Measurements from ENCODE around the gene ZNF641. TPM values are rescaled to one million over a fixed set of nuclear protein-coding genes. Genes with fewer than 3 reads are reported as not detected.

Gene ZNF641
- total RNA-seq, 3 donors from 2014 or later (not counting 1 experiment from before 2014, with no cell fraction given), result 44.0 to 51.4 (median 48.8) TPM

- Histone ChIP-seq H3K4me1 (ENCODE audit: control insufficient read depth, insufficient read depth, low read length) (no peaks in the 10 kb centered on the region), H3K9me3 (ENCODE audit: control insufficient read depth, insufficient read depth, low read length) (no peaks in the 10 kb centered on the region), H3K4me3 (ENCODE audit: low read length) (no peak overlapping the region), H3K27me3 (ENCODE audit: control insufficient read depth, insufficient read depth, low read length) (peaks cover 2% of the 10 kb centered on the region), H3K36me3 (ENCODE audit: control insufficient read depth, insufficient read depth, low read length) (no peaks in the 10 kb centered on the region), H3K27ac (ENCODE audit: low read length) (no peak overlapping the region)
- DNase-seq (no peak), ATAC-seq (no peak)
- Mint-ChIP-seq H3K27ac (no peak overlapping the region), H3K4me3 (no peak overlapping the region), H3K9me3 (no peaks in the 10 kb centered on the region), H3K27me3 (ENCODE audit: low read depth in 2 of 2) (peaks cover 17 to 55% of the 10 kb centered on the region in 2 donors), H3K4me1 (no peaks in the 10 kb centered on the region), H3K36me3 (no peaks in the 10 kb centered on the region)
- intact Hi-C loops (cut with micrococcal nuclease), result no loop called here
- TF ChIP-seq, protein P1, sequence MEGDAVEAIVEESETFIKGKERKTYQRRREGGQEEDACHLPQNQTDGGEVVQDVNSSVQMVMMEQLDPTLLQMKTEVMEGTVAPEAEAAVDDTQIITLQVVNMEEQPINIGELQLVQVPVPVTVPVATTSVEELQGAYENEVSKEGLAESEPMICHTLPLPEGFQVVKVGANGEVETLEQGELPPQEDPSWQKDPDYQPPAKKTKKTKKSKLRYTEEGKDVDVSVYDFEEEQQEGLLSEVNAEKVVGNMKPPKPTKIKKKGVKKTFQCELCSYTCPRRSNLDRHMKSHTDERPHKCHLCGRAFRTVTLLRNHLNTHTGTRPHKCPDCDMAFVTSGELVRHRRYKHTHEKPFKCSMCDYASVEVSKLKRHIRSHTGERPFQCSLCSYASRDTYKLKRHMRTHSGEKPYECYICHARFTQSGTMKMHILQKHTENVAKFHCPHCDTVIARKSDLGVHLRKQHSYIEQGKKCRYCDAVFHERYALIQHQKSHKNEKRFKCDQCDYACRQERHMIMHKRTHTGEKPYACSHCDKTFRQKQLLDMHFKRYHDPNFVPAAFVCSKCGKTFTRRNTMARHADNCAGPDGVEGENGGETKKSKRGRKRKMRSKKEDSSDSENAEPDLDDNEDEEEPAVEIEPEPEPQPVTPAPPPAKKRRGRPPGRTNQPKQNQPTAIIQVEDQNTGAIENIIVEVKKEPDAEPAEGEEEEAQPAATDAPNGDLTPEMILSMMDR (IDR thresholded peaks at IDR 0.05), result no peak
- 58% methylated on average over 2 of the region's 2 CpGs for WGBS (ENCODE audit: insufficient coverage)
Observed at GRCh38 chr12:48377646-48378045, 26.9 kb upstream of the ZNF641 start.

DNA sequence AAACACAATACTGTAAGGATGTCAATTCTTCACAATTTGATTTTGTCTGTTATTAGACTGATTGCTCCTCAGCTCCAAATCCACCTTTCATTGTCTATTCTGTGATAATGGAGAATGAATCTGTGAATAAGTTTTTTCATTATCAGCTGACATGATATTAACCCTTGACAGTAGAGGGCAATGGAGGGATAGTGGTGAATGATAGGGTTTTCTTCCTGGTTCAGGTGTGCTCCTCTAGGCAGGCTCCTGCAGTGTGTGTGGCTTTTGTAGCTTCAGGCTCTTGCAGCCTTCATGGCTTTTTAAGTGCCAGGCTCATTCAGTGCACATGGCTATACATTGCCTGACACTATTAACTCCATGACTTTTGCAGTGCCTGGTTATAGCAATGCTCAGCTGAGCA, 23.4 kb upstream of the ZNF641 start:
- Histone ChIP-seq H3K9me3 (ENCODE audit: control insufficient read depth, insufficient read depth, low read length) (no peaks in the 10 kb centered on the region), H3K27me3 (ENCODE audit: control insufficient read depth, insufficient read depth, low read length) (no peaks in the 10 kb centered on the region), H3K4me3 (ENCODE audit: low read length) (no peak overlapping the region), H3K27ac (ENCODE audit: low read length) (no peak overlapping the region), H3K36me3 (ENCODE audit: control insufficient read depth, insufficient read depth, low read length) (no peaks in the 10 kb centered on the region), H3K4me1 (ENCODE audit: control insufficient read depth, insufficient read depth, low read length) (no peaks in the 10 kb centered on the region)
- Mint-ChIP-seq H3K27ac (no peak overlapping the region), H3K9me3 (no peaks in the 10 kb centered on the region), H3K4me1 (no peaks in the 10 kb centered on the region), H3K4me3 (no peak overlapping the region), H3K27me3 (ENCODE audit: low read depth in 2 of 2) (peaks cover 16 to 52% of the 10 kb centered on the region in 2 donors), H3K36me3 (no peaks in the 10 kb centered on the region)
- intact Hi-C loops (cut with micrococcal nuclease), result no loop called here
- ATAC-seq, result no peak
- no peak for DNase-seq
- TF ChIP-seq, protein P1 (IDR thresholded peaks at IDR 0.05), result no peak

DNA sequence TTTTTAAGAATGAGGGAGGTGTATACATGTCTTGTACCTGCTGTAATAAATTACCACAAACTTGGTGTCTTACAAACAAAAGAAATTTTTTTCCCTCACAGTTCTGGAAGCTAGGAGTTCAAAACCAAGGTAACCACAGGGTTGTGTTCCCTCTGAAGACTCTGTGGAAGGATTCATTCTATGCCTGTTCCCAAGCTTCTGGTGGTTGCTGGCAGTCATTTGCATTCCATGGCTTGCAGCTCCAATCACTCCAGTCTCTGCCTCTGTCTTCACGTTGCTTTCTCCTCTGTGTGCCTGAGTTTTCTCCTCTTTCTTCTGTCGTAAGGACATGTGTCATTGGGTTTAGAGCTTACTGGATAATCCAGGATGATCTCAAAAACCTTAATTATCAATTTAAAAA, 15.4 kb upstream of the ZNF641 start:
- Histone ChIP-seq H3K4me1 (ENCODE audit: control insufficient read depth, insufficient read depth, low read length) (no peaks in the 10 kb centered on the region), H3K9me3 (ENCODE audit: control insufficient read depth, insufficient read depth, low read length) (no peaks in the 10 kb centered on the region), H3K27me3 (ENCODE audit: control insufficient read depth, insufficient read depth, low read length) (peaks cover 2% of the 10 kb centered on the region), H3K27ac (ENCODE audit: low read length) (no peak overlapping the region), H3K4me3 (ENCODE audit: low read length) (no peak overlapping the region), H3K36me3 (ENCODE audit: control insufficient read depth, insufficient read depth, low read length) (no peaks in the 10 kb centered on the region)
- WGBS (ENCODE audit: insufficient coverage), result 96% methylated on average over 2 of the region's 2 CpGs
- no peaks in the 10 kb centered on the region for H3K4me1 Mint-ChIP-seq
- ATAC-seq (no peak), DNase-seq (no peak)
- H3K4me3 Mint-ChIP-seq, result no peak overlapping the region
- H3K36me3 Mint-ChIP-seq, result no peaks in the 10 kb centered on the region
- H3K27ac Mint-ChIP-seq, result no peak overlapping the region
- H3K27me3 Mint-ChIP-seq (ENCODE audit: low read depth in 2 of 2), result peaks cover 24 to 38% of the 10 kb centered on the region in 2 donors
- TF ChIP-seq, protein P1 (IDR thresholded peaks at IDR 0.05), result no peak
- intact Hi-C loops (cut with micrococcal nuclease), result no loop called here
- H3K9me3 Mint-ChIP-seq, result no peaks in the 10 kb centered on the region

GRCh38 chr12:48361664-48362339, 11.1 kb upstream of the ZNF641 start:
- Histone ChIP-seq H3K36me3 (ENCODE audit: control insufficient read depth, insufficient read depth, low read length) (no peaks in the 10 kb centered on the region), H3K4me1 (ENCODE audit: control insufficient read depth, insufficient read depth, low read length) (no peaks in the 10 kb centered on the region), H3K4me3 (ENCODE audit: low read length) (no peak overlapping the region), H3K27ac (ENCODE audit: low read length) (no peak overlapping the region), H3K27me3 (ENCODE audit: control insufficient read depth, insufficient read depth, low read length) (no peaks in the 10 kb centered on the region), H3K9me3 (ENCODE audit: control insufficient read depth, insufficient read depth, low read length) (no peaks in the 10 kb centered on the region)
- TF ChIP-seq, protein P1 (IDR thresholded peaks at IDR 0.05), result no peak
- no peaks in the 10 kb centered on the region for H3K4me1 Mint-ChIP-seq
- H3K27ac Mint-ChIP-seq, result no peak overlapping the region
- no peaks in the 10 kb centered on the region for H3K9me3 Mint-ChIP-seq
- 72% methylated on average over 2 of the region's 2 CpGs for WGBS (ENCODE audit: insufficient coverage)
- intact Hi-C loops (cut with micrococcal nuclease), result no loop called here
- DNase-seq, result no peak
- no peak for ATAC-seq
- H3K36me3 Mint-ChIP-seq, result no peaks in the 10 kb centered on the region
- H3K27me3 Mint-ChIP-seq (ENCODE audit: low read depth in 2 of 2), result peaks cover 0 to 3% of the 10 kb centered on the region in 2 donors
- H3K4me3 Mint-ChIP-seq, result no peak overlapping the region
